Neural crest cell (in vitro differentiated cells): ENCODE data around the gene P2RX5. TPM values are rescaled to one million over a fixed set of nuclear protein-coding genes. Genes with fewer than 3 reads are reported as not detected.

Experiments
- DNase-seq: peaks from one replicate; pipeline ENCODE4 v3.0.0; 2021; ENCODE audit warnings: low read depth, mixed read lengths, low spot score
- H3K27ac Mint-ChIP-seq: one replicate; pipeline ENCODE4 v1.8.0; 2021; ENCODE audit warnings: mild to moderate bottlenecking, mixed read lengths; ENCODE audit not compliant: unreplicated experiment
- H3K27me3 Mint-ChIP-seq: 2 replicates; pipeline ENCODE4 v1.8.0; 2021; ENCODE audit warnings: low read depth, mild to moderate bottlenecking, mixed read lengths
- H3K36me3 Mint-ChIP-seq: 2 replicates; pipeline ENCODE4 v1.8.0; 2021; ENCODE audit warnings: low read depth, mild to moderate bottlenecking, mixed read lengths
- H3K4me1 Mint-ChIP-seq: 2 replicates; pipeline ENCODE4 v1.8.0; 2021; ENCODE audit warnings: mixed read lengths
- H3K4me3 Mint-ChIP-seq: one replicate; pipeline ENCODE4 v1.8.0; 2021; ENCODE audit warnings: mild to moderate bottlenecking, mixed read lengths
- H3K9me3 Mint-ChIP-seq: 2 replicates; pipeline ENCODE4 v1.8.0; 2021; ENCODE audit warnings: mixed read lengths
- CTCF ChIP-seq: fragments of 200-600 bp; sonication (generic); conservative IDR thresholded peaks from 2 replicates; pipeline ENCODE4 v1.5.0; 2021; ENCODE audit warnings: antibody characterized with exemption, mild to moderate bottlenecking
- total RNA-seq: library from RNA; stranded (reverse); gene quantifications from 2 replicates; pipeline ENCODE4 v1.2.1, GENCODE V29; 2021

Gene P2RX5
- total RNA-seq, 1 donor from 2014 or later, result 1.6 TPM

GRCh38 chr17:3641014-3641413 lies 54.9 kb downstream of the P2RX5 start:
- Mint-ChIP-seq H3K27me3 (no peaks in the 10 kb centered on the region), H3K9me3 (no peaks in the 10 kb centered on the region), H3K27ac (no peak overlapping the region), H3K36me3 (no peaks in the 10 kb centered on the region), H3K4me1 (peaks cover 18% of the 10 kb centered on the region), H3K4me3 (no peak overlapping the region)
- no peak for DNase-seq
- TF ChIP-seq CTCF, result no peak

GRCh38 chr17:3639981-3640596 lies 55.9 kb downstream of the P2RX5 start:
- Mint-ChIP-seq H3K4me1 (peaks cover 18% of the 10 kb centered on the region), H3K4me3 (peak overlapping the region; percentile 79), H3K9me3 (no peaks in the 10 kb centered on the region), H3K27ac (no peak overlapping the region), H3K27me3 (no peaks in the 10 kb centered on the region), H3K36me3 (no peaks in the 10 kb centered on the region)
- no peak for TF ChIP-seq CTCF
- DNase-seq, result no peak

- DNase-seq, result no peak
- Mint-ChIP-seq H3K4me1 (peaks cover 33% of the 10 kb centered on the region), H3K36me3 (peaks cover 2% of the 10 kb centered on the region), H3K27ac (no peak overlapping the region), H3K9me3 (no peaks in the 10 kb centered on the region), H3K27me3 (no peaks in the 10 kb centered on the region), H3K4me3 (peak overlapping the region; percentile 89)
- TF ChIP-seq CTCF, result no peak
Observed at GRCh38 chr17:3636908-3637373, 59.0 kb downstream of the P2RX5 start.

GRCh38 chr17:3636154-3636907 lies 59.6 kb downstream of the P2RX5 start, which contains the start of the genes CTNS and SHPK:
TSS of gene CTNS (plus strand) at chr17:3636760. CDS start at chr17:3640207, 3,447 bp downstream.
TSS of gene SHPK (minus strand) at chr17:3636250. CDS start at chr17:3636219, 31 bp downstream.
- peaks cover 33% of the 10 kb centered on the region for H3K4me1 Mint-ChIP-seq
- H3K9me3 Mint-ChIP-seq, result no peaks in the 10 kb centered on the region
- H3K27me3 Mint-ChIP-seq, result no peaks in the 10 kb centered on the region
- H3K36me3 Mint-ChIP-seq, result peaks cover 2% of the 10 kb centered on the region
- TF ChIP-seq CTCF, result no peak
- H3K4me3 Mint-ChIP-seq, result peak within 1 kb of the TSS; percentile 99
- peak within 1 kb of the TSS; percentile 99 for H3K27ac Mint-ChIP-seq
- DNase-seq, result peak; percentile 91

GRCh38 chr17:3635474-3636153 lies 60.3 kb downstream of the P2RX5 start:
- no peak for DNase-seq
- Mint-ChIP-seq H3K27ac (no peak overlapping the region), H3K36me3 (peaks cover 2% of the 10 kb centered on the region), H3K4me1 (peaks cover 33% of the 10 kb centered on the region), H3K9me3 (no peaks in the 10 kb centered on the region), H3K4me3 (peak overlapping the region; percentile 99), H3K27me3 (no peaks in the 10 kb centered on the region)
- TF ChIP-seq CTCF, result no peak
